Activated naive CD4-positive, alpha-beta T cell treated with anti-CD3 and anti-CD28 coated beads for 36 hours (primary cell): ENCODE data around the gene DCHS2. TPM values are rescaled to one million over a fixed set of nuclear protein-coding genes. Genes with fewer than 3 reads are reported as not detected.

ENCODE experiments used
- CTCF ChIA-PET: fragments of 350-600 bp; sonication (Branson Sonifier 250); formaldehyde crosslinking; loops from one replicate; lab custom pipeline; 2021; ENCODE audit warnings: antibody characterized with exemption; lab: Charles Lee
- DNase-seq: peaks from one replicate; pipeline ENCODE4 v3.0.0-alpha.2; 2020
- H3K27ac Mint-ChIP-seq: one replicate; pipeline ENCODE4 v1.8.0; 2021; ENCODE audit warnings: mild to moderate bottlenecking, mixed read lengths
- H3K27me3 Mint-ChIP-seq: one replicate; pipeline ENCODE4 v1.8.0; 2021; ENCODE audit warnings: low read depth, mixed read lengths
- H3K36me3 Mint-ChIP-seq: one replicate; pipeline ENCODE4 v1.8.0; 2021; ENCODE audit warnings: low read depth, mixed read lengths
- H3K4me1 Mint-ChIP-seq: one replicate; pipeline ENCODE4 v1.8.0; 2021; ENCODE audit warnings: low read depth, mixed read lengths
- H3K4me3 Mint-ChIP-seq: one replicate; pipeline ENCODE4 v1.8.0; 2021; ENCODE audit warnings: mild to moderate bottlenecking, moderate library complexity, mixed read lengths
- H3K9me3 Mint-ChIP-seq: one replicate; pipeline ENCODE4 v1.8.0; 2021; ENCODE audit warnings: mixed read lengths
- intact Hi-C: fragments of 100-400 bp; cut with micrococcal nuclease; formaldehyde crosslinking; loops from one replicate; pipeline ENCODE4 v1.15.1; 2023
- total RNA-seq, 2 experiments: library from RNA; stranded (reverse); gene quantifications; one replicate each; pipeline ENCODE4 v1.2.3, GENCODE V29; 2021

DCHS2 gene
- total RNA-seq, 2 experiments from 2014 or later: not detected

DNA sequence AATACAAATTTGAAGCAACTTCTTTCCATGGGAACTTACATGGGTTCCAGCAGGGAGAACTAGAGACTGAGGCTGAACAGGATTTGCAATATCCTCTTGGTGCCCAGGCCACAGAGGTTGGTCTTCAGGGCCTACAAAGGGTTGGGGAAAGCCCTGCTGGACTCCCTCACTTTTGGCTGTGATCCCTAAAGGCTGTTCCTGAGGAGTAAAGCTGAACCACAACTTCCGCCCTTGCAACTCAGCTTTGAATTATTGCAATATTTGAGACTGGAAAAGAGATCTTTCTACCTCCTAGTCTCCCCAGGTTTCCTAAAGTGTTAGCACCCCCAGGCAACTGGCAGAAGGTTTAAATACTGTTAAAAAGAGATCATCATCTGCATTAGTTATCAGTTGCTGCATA, 26.9 kb downstream of the DCHS2 start:
- Mint-ChIP-seq H3K4me1 (no peaks in the 10 kb centered on the region), H3K27ac (no peak overlapping the region), H3K4me3 (no peak overlapping the region), H3K27me3 (peaks cover 12% of the 10 kb centered on the region), H3K9me3 (no peaks in the 10 kb centered on the region), H3K36me3 (no peaks in the 10 kb centered on the region)
- CTCF ChIA-PET: no interaction called here
- DNase-seq: no peak
- intact Hi-C loops: no loop called here

DNA sequence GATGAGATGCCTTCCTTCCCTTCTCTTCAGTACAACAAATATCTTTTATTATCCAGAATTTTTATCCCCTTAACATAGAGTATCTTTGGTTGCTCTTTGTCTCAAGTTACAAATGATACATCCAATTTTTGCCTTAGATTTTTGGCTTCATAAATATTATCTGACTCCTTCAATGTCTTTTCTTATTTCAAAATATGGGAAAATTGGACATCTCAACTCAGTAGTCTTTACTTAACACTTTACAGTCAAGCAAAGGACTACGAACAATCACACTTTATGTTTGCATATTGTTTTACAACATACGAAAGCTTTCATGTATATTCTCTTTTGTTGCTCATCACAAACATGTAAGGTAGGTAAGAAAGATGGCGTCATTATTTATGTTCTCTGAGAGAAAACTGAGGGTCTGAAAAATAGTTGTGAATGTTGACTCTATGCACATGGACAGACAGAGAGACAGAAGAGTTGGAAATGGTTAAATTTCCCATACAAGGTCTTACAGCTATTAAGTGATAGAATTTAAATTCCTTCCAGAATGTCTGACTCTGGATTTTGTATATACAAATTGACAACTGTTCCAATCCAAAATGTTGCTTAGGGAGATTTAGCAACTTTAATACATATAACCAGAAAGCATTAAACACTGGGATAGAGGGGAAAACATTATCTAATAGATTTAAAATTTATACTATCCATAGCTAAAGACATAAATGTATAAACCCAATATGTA, 29.4 kb downstream of the DCHS2 start:
- no peak overlapping the region for H3K27ac Mint-ChIP-seq
- intact Hi-C loops: no loop called here
- CTCF ChIA-PET: no interaction called here
- DNase-seq: no peak
- no peaks in the 10 kb centered on the region for H3K36me3 Mint-ChIP-seq
- no peak overlapping the region for H3K4me3 Mint-ChIP-seq
- H3K9me3 Mint-ChIP-seq: no peaks in the 10 kb centered on the region
- H3K27me3 Mint-ChIP-seq: peaks cover 14% of the 10 kb centered on the region
- no peaks in the 10 kb centered on the region for H3K4me1 Mint-ChIP-seq

DNA sequence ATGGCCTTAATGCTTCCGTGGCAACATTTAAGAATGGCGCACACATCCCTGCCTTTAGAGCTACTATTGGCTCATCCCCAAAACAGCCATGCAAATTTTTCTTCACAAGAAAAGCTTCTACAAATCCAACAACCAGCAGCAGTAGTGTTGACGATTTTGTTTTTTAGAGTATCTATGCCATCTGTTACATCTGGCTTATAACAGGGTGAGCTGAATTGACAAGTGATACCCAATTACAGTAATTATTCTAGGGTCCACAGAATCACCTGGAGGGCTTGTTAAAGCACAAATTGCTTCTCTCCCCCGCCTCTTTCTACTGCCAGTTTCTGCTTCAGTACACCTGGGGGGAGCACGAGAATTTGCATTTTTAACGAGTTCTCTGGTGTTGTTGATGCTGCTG, 34.1 kb downstream of the DCHS2 start:
- DNase-seq: no peak
- Mint-ChIP-seq H3K36me3 (no peaks in the 10 kb centered on the region), H3K4me1 (no peaks in the 10 kb centered on the region), H3K9me3 (peaks cover 2% of the 10 kb centered on the region), H3K27ac (no peak overlapping the region), H3K4me3 (no peak overlapping the region), H3K27me3 (peaks cover 21% of the 10 kb centered on the region)
- intact Hi-C loops: no loop called here
- CTCF ChIA-PET: no interaction called here

DNA sequence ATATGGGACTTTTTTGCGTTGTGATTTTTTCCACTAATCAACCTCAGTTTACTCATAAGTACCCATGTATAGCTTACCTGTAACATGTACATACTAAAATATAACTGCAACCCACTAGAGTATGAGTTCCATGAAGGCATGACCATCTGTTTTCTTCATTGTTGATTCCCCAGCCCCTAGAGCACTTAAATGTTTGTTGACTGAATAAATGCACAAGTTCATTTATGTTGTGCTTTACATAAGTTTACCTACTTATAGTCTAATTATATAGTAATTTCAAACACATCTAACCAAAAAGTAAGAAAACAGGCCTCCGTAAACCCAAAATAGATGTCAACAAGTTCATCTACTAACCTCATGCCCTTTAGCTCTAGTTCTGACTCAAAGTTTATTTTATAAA, 34.7 kb downstream of the DCHS2 start:
- no peak overlapping the region for H3K27ac Mint-ChIP-seq
- no peak for DNase-seq
- peaks cover 2% of the 10 kb centered on the region for H3K9me3 Mint-ChIP-seq
- CTCF ChIA-PET: no interaction called here
- no peaks in the 10 kb centered on the region for H3K36me3 Mint-ChIP-seq
- intact Hi-C loops: no loop called here
- no peaks in the 10 kb centered on the region for H3K4me1 Mint-ChIP-seq
- peaks cover 18% of the 10 kb centered on the region for H3K27me3 Mint-ChIP-seq
- no peak overlapping the region for H3K4me3 Mint-ChIP-seq

DNA sequence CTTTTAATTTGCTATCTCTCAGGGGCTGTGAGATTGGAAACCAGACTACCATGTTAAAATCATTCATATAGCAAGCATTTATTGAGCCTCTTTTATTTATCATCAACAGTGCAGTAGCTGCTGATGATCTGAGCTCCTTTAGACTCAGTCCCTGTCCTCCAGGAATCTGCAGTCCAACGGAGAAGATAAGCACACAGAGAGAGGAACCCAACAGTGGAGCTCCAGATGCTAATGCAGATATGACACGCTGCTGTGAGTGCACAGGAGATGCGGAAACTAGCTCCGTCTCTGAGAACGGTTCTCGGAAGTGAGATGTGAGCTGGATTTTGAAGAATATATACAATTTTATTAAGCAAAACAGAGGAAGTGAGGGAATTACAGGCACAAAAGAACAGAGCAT, 35.4 kb downstream of the DCHS2 start:
- DNase-seq: no peak
- CTCF ChIA-PET: no interaction called here
- no peak overlapping the region for H3K27ac Mint-ChIP-seq
- H3K4me1 Mint-ChIP-seq: no peaks in the 10 kb centered on the region
- H3K36me3 Mint-ChIP-seq: no peaks in the 10 kb centered on the region
- H3K9me3 Mint-ChIP-seq: peaks cover 2% of the 10 kb centered on the region
- intact Hi-C loops: no loop called here
- no peak overlapping the region for H3K4me3 Mint-ChIP-seq
- peaks cover 18% of the 10 kb centered on the region for H3K27me3 Mint-ChIP-seq

DNA sequence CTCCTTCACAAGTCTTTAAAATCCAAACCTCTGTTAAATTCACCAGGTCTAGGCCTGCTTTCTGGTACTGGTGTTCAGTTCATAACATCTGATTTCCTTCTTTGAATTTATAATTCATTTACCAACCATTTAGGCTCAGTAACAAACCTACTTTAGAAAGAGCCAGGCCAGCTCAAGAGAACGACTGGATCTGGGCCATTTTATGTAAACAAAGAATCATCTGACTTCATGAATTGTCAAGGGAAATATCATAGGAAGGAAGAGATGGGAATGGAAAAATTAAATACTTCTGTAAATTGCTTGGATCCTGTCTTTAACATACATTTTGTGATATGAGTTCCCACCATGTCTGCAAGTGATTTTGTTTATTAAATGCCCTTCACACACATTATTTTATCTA, 36.5 kb downstream of the DCHS2 start:
- Mint-ChIP-seq H3K4me3 (no peak overlapping the region), H3K27me3 (peaks cover 18% of the 10 kb centered on the region), H3K36me3 (no peaks in the 10 kb centered on the region), H3K4me1 (no peaks in the 10 kb centered on the region), H3K27ac (no peak overlapping the region), H3K9me3 (peaks cover 2% of the 10 kb centered on the region)
- CTCF ChIA-PET: no interaction called here
- DNase-seq: no peak
- intact Hi-C loops: no loop called here

DNA sequence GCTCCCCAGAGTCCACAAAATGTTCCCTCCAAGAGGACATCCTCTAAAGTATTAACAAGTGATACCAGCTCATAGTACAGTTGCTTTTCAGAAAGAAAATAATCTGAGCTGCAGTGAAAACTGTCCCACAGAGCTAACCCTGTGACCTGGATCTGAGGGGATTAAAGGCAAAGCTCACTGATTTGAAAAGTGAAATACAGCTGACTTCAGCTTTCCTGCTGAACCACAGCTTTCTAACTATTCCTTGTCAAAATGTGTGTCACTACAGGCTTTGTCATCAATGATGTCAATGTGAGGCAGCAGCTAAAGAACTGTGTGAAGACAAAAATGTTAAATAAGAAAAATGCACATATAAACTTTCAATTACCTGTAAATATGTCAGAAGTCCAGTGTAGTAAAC, 36.9 kb downstream of the DCHS2 start:
- intact Hi-C loops: no loop called here
- no peaks in the 10 kb centered on the region for H3K4me1 Mint-ChIP-seq
- H3K4me3 Mint-ChIP-seq: no peak overlapping the region
- peaks cover 17% of the 10 kb centered on the region for H3K27me3 Mint-ChIP-seq
- CTCF ChIA-PET: no interaction called here
- no peak overlapping the region for H3K27ac Mint-ChIP-seq
- H3K36me3 Mint-ChIP-seq: no peaks in the 10 kb centered on the region
- H3K9me3 Mint-ChIP-seq: peaks cover 2% of the 10 kb centered on the region
- no peak for DNase-seq

DNA sequence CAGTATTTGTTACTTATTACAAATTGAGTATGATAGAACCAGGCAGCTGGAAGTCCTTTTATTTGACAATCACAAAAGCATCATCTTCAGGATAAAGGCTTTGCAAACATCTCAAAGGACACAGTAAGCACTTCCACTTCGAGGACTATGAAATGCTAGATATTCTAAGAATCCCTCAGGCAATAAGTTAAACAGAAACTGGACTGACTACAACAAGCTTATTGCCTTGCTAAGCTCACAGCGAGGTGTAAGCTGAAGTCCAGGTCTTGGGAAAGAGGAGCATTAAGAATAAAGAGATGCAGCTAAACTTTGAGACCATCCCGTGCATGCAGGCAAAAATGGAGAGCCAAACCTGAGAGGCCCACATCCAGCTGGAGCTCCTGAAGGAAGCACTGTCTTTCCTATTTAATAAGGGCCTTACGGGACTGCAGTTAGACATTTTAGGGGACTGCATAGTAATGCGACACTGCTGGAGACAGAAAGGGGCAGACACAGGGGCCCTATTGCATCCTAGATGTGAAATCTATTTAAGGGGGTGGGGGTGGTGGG, 38.7 kb downstream of the DCHS2 start:
- no peaks in the 10 kb centered on the region for H3K36me3 Mint-ChIP-seq

DNA sequence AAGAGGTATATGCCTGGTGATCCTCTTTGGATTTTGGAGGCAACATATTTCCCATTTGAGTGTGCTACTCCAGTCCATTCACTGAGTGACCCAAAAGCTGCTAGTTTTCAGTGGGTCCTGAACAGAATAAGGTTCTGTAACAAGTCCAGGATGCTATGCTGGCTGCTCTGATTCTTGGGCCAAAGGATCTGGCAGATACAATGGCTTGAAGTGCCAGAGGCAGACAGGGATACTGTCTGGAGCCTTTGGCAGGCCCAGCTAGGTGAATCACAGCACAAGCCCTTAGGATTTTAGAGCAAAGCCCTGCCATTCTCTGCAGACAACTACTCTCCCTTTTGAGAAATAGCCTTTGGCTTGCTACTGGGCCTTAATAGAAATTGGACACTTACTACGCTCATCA, 40.6 kb downstream of the DCHS2 start:
- intact Hi-C loops: no loop called here
- H3K36me3 Mint-ChIP-seq: no peaks in the 10 kb centered on the region

More for the DNA sequence above, 38.7 kb downstream of the DCHS2 start:
- H3K4me1 Mint-ChIP-seq: no peaks in the 10 kb centered on the region
- peaks cover 12% of the 10 kb centered on the region for H3K27me3 Mint-ChIP-seq
- intact Hi-C loops: no loop called here
- no peak for DNase-seq
- no peak overlapping the region for H3K4me3 Mint-ChIP-seq
- peaks cover 2% of the 10 kb centered on the region for H3K9me3 Mint-ChIP-seq
- CTCF ChIA-PET: no interaction called here
- H3K27ac Mint-ChIP-seq: no peak overlapping the region

DNA sequence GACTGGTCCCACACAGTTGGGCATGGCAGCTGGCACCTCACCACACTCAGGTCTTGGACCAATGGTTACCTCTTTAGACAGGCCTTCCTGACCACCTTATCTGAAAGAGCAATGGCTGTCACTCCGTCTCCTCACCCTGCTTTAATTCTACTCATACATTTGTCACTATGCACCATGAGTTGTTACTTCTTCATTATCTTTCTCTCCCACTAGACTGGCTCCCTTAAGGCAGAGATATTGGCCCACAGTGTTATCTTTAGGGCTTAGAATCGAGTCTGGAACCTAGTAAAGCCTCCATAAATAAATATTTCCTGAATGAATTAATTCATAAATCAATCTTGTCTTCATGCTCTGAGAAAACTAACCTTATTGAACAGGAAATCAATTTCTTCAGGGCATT, 46.6 kb downstream of the DCHS2 start:
- Mint-ChIP-seq H3K27ac (no peak overlapping the region), H3K36me3 (no peaks in the 10 kb centered on the region), H3K4me3 (no peak overlapping the region), H3K9me3 (no peaks in the 10 kb centered on the region), H3K27me3 (peaks cover 3% of the 10 kb centered on the region), H3K4me1 (no peaks in the 10 kb centered on the region)
- CTCF ChIA-PET: no interaction called here
- intact Hi-C loops: no loop called here
- no peak for DNase-seq

More for the DNA sequence above, 40.6 kb downstream of the DCHS2 start:
- no peak overlapping the region for H3K27ac Mint-ChIP-seq
- no peaks in the 10 kb centered on the region for H3K4me1 Mint-ChIP-seq
- no peak for DNase-seq
- peaks cover 2% of the 10 kb centered on the region for H3K9me3 Mint-ChIP-seq
- CTCF ChIA-PET: no interaction called here
- peaks cover 3% of the 10 kb centered on the region for H3K27me3 Mint-ChIP-seq
- H3K4me3 Mint-ChIP-seq: no peak overlapping the region

DNA sequence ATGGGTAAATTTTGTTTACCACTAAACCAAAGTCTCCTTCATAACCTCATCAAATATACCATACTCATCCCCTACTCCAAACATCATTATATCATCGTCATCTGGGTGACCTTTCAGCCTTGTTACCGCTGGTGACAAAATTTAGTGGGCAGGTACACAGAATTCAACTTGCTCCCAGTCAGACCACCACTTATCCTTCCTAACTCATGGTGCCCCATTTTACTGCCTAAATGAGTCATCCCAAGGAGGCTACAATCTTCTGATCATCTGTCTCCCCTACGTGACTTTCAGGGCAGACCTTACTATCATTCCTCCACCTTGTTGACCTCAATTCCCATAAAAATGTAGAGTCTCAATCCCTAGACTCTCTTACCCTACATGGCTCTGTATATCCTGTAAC, 49.6 kb downstream of the DCHS2 start:
- H3K27me3 Mint-ChIP-seq: peaks cover 6% of the 10 kb centered on the region
- intact Hi-C loops: no loop called here
- H3K9me3 Mint-ChIP-seq: no peaks in the 10 kb centered on the region
- no peaks in the 10 kb centered on the region for H3K4me1 Mint-ChIP-seq
- H3K27ac Mint-ChIP-seq: no peak overlapping the region
- H3K4me3 Mint-ChIP-seq: no peak overlapping the region
- CTCF ChIA-PET: no interaction called here
- no peaks in the 10 kb centered on the region for H3K36me3 Mint-ChIP-seq
- DNase-seq: no peak

DNA sequence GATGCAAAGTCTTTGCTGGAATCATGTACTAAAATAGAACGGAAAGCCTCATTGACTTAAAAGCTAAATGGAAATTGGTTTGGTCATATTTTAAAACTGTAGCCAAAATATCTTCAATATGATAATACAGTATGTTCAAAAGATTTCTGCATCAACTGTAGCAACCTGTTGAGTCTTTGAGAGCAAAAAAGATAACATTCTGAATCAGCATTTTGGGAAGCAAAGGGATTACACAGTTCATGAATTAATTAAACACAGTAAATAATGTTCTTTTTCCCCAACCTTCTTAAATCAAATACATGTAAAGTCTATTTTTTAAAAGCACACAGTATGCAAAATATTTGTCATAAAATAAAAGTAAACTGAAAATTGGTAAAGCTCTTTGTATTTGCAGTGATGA, 50.5 kb downstream of the DCHS2 start:
- H3K27ac Mint-ChIP-seq: no peak overlapping the region
- DNase-seq: no peak
- H3K9me3 Mint-ChIP-seq: no peaks in the 10 kb centered on the region
- peaks cover 6% of the 10 kb centered on the region for H3K27me3 Mint-ChIP-seq
- CTCF ChIA-PET: no interaction called here
- H3K4me1 Mint-ChIP-seq: no peaks in the 10 kb centered on the region
- intact Hi-C loops: no loop called here
- no peaks in the 10 kb centered on the region for H3K36me3 Mint-ChIP-seq
- H3K4me3 Mint-ChIP-seq: no peak overlapping the region

DNA sequence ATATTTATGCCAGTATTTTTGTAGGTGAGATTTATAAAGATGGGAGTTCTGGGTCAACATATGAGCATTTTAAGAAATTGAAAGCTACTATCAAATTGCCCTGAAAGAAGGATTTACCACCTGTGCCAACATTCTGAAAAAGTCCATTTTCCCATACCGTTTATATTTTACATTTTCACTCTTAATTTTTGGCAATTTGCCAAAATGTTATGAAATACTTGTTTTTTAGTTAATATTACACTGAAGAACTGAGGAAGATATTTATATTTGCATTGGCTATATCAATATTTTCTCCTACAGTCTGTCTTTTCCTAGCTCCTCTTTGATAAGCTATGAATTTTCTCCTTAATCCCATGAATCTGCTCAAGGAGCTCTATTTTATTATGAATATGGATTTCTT, 52.4 kb downstream of the DCHS2 start:
- Mint-ChIP-seq H3K4me1 (no peaks in the 10 kb centered on the region), H3K27me3 (peaks cover 6% of the 10 kb centered on the region), H3K9me3 (no peaks in the 10 kb centered on the region), H3K36me3 (no peaks in the 10 kb centered on the region), H3K27ac (no peak overlapping the region), H3K4me3 (no peak overlapping the region)
- intact Hi-C loops: no loop called here
- no peak for DNase-seq
- CTCF ChIA-PET: no interaction called here
